CD4-positive, CD25-positive, alpha-beta regulatory T cell (primary cell): Measurements from ENCODE around the gene IMPG2. TPM values are rescaled to one million over a fixed set of nuclear protein-coding genes. Genes with fewer than 3 reads are reported as not detected.
"Not testable (repeated sequence)": the region's sequence is repeated elsewhere in the genome, so short reads cannot be mapped to it uniquely, and the experiment has no call there.

Source experiments
- ATAC-seq, 2 donors: fragments of 150-1000 bp; cut with Tn5 transposase; one replicate each; pipeline ENCODE4 v1.10.0; 2021; ENCODE audit warnings: low read depth in 2 of 2, moderate number of reproducible peaks in 2 of 2, moderate library complexity in 1 of 2
- DNase-seq, 3 donors: peaks; one replicate each; pipeline versions ENCODE4 v3.0.0 to v3.0.0-alpha.2; 2012 to 2022; ENCODE audit warnings: mixed read lengths in 1 of 3
- H3K27ac ChIP-seq: one replicate; pipeline ENCODE4 v1.7.0; 2013; ENCODE audit warnings: mild to moderate bottlenecking, low read length; ENCODE audit not compliant: insufficient read depth, poor library complexity, severe bottlenecking
- H3K27me3 ChIP-seq: one replicate; pipeline ENCODE4 v1.7.0; 2013; ENCODE audit warnings: low read length; ENCODE audit not compliant: control insufficient read depth, insufficient read depth
- H3K36me3 ChIP-seq: one replicate; pipeline ENCODE4 v1.7.0; 2013; ENCODE audit warnings: mild to moderate bottlenecking, low read length, moderate library complexity; ENCODE audit not compliant: control insufficient read depth, insufficient read depth
- H3K4me1 ChIP-seq: 2 replicates; pipeline ENCODE4 v1.7.0; 2013; ENCODE audit warnings: mild to moderate bottlenecking, low read length; ENCODE audit not compliant: insufficient read depth, control insufficient read depth, poor library complexity, severe bottlenecking
- H3K4me3 ChIP-seq: one replicate; pipeline ENCODE4 v1.7.0; 2013; ENCODE audit warnings: low read depth, mild to moderate bottlenecking, low read length, moderate library complexity
- H3K9me3 ChIP-seq, 2 experiments: 1 replicate in 1 of 2; 2 replicates in 1 of 2; pipeline ENCODE4 v1.7.0; 2013; ENCODE audit warnings: low read length in 2 of 2, mild to moderate bottlenecking in 1 of 2, moderate library complexity in 1 of 2; ENCODE audit not compliant: control insufficient read depth in 2 of 2
- H3K27ac Mint-ChIP-seq, 3 donors: one replicate each; pipeline ENCODE4 v1.8.0; 2020 to 2022; ENCODE audit warnings: mild to moderate bottlenecking in 3 of 3, mixed read lengths in 3 of 3, moderate library complexity in 2 of 3
- H3K27me3 Mint-ChIP-seq: one replicate; pipeline ENCODE4 v1.8.0; 2022; ENCODE audit warnings: mild to moderate bottlenecking, mixed read lengths
- H3K36me3 Mint-ChIP-seq: one replicate; pipeline ENCODE4 v1.8.0; 2020; ENCODE audit warnings: mixed read lengths
- H3K4me1 Mint-ChIP-seq, 4 donors: one replicate each; pipeline ENCODE4 v1.8.0; 2020 to 2022; ENCODE audit warnings: mixed read lengths in 4 of 4, mild to moderate bottlenecking in 1 of 4
- H3K4me3 Mint-ChIP-seq, 4 donors: one replicate each; pipeline ENCODE4 v1.8.0; 2020 to 2022; ENCODE audit warnings: mild to moderate bottlenecking in 4 of 4, mixed read lengths in 4 of 4, moderate library complexity in 3 of 4
- H3K9me3 Mint-ChIP-seq, 7 donors: one replicate each; pipeline ENCODE4 v1.8.0; 2020 to 2022; ENCODE audit warnings: mixed read lengths in 7 of 7, mild to moderate bottlenecking in 3 of 7, moderate library complexity in 2 of 7
- polyA plus RNA-seq, 4 donors: library from polyadenylated mRNA; unstranded; fragments of 300-500 nt; fragmentation: Illumina TruSeq; gene quantifications; one replicate each; pipeline ENCODE4 v1.2.3, GENCODE V29; 2021
- total RNA-seq: library from RNA; stranded (reverse); gene quantifications from one replicate; pipeline ENCODE4 v1.2.3, GENCODE V29; 2022

The IMPG2 gene
- total and polyA plus RNA-seq, 5 donors from 2014 or later: 0.02 to 0.35 TPM; not detected in 3

DNA sequence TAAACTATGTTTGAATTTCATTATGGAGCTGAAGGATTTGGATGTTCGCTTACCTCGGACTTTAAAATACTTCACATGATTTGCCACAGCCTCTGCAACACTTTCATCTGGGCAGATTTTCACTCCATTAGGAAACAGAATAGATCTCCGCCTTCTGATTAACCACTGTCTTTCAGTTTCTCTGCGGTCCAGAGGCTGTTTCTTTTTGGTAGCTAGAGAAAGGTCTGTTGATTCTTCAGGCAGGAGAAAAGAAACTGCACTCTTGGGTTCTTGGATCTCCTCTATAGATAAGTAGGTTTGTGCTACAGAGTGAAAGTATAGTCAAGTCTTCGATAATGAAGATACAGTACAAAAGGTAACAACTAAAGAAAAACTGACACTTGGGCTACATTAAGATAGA lies 844 bp downstream of the IMPG2 start:
- DNase-seq: no peak
- H3K4me1 ChIP-seq: no peaks in the 10 kb centered on the region
- H3K27me3 ChIP-seq: no peaks in the 10 kb centered on the region
- Mint-ChIP-seq H3K4me3 (no peak overlapping the region), H3K4me1 (peaks cover 0 to 2% (median 0%) of the 10 kb centered on the region in 4 donors), H3K36me3 (peaks cover 7% of the 10 kb centered on the region), H3K27ac (no peak overlapping the region), H3K9me3 (no peaks in the 10 kb centered on the region), H3K27me3 (no peaks in the 10 kb centered on the region)
- H3K27ac ChIP-seq: no peak overlapping the region
- no peaks in the 10 kb centered on the region for H3K9me3 ChIP-seq
- H3K4me3 ChIP-seq: no peak overlapping the region
- ATAC-seq: no peak
- H3K36me3 ChIP-seq: no peaks in the 10 kb centered on the region

DNA sequence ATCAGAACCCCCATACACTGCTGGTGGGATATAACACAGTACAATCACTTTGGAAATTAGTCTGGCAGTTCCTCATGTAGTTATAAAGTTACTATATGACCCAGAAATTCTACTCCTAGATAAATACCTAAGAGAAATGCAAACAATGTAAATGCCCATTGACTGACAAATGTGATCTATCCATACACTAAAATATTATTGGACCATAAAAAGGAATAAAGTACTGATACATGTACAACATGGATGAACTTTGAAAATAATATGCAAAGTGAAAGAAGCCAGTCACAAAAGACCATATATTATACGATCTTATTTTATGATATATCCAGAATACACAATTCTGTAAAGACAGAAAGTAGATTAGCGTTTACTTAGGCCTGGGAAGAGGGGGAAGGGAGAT lies 7.8 kb downstream of the IMPG2 start:
- Histone ChIP-seq H3K9me3 (peaks cover 11 to 19% of the 10 kb centered on the region in 2 experiments), H3K36me3 (no peaks in the 10 kb centered on the region), H3K4me3 (no peak overlapping the region), H3K4me1 (no peaks in the 10 kb centered on the region), H3K27ac (no peak overlapping the region), H3K27me3 (no peaks in the 10 kb centered on the region)
- peaks cover 0 to 20% (median 9%) of the 10 kb centered on the region in 7 donors for H3K9me3 Mint-ChIP-seq
- no peak overlapping the region for H3K27ac Mint-ChIP-seq
- H3K4me3 Mint-ChIP-seq: no peak overlapping the region
- ATAC-seq (no peak), DNase-seq (no peak)
- H3K4me1 Mint-ChIP-seq: no peaks in the 10 kb centered on the region
- H3K36me3 Mint-ChIP-seq: peaks cover 20% of the 10 kb centered on the region
- H3K27me3 Mint-ChIP-seq: no peaks in the 10 kb centered on the region

DNA sequence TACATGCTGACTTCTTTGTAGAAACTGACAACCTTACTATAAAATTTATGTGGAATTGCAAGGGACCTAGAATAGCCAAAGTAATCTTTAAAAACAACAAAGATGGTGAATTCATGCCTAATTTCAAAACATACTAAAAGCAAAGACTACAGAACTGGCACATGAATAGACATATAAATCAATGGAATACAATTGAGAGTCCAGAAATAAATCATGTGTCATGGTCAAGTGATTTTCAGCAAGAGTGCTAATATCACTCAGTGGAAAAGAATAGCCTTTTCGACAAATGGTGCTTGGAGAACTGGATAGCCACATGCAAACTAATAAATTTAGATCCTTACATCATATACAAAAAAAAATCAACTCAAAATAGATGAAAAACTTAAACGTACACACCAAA lies 8.7 kb downstream of the IMPG2 start:
- H3K9me3 Mint-ChIP-seq: peaks cover 0 to 26% (median 13%) of the 10 kb centered on the region in 7 donors
- Histone ChIP-seq H3K36me3 (no peaks in the 10 kb centered on the region), H3K9me3 (peaks cover 14 to 26% of the 10 kb centered on the region in 2 experiments), H3K27me3 (no peaks in the 10 kb centered on the region), H3K4me3 (no peak overlapping the region), H3K27ac (no peak overlapping the region), H3K4me1 (no peaks in the 10 kb centered on the region)
- no peak for ATAC-seq
- H3K27ac Mint-ChIP-seq: no peak overlapping the region
- no peak overlapping the region for H3K4me3 Mint-ChIP-seq
- H3K27me3 Mint-ChIP-seq: no peaks in the 10 kb centered on the region
- DNase-seq: no peak
- H3K36me3 Mint-ChIP-seq: peaks cover 21% of the 10 kb centered on the region
- H3K4me1 Mint-ChIP-seq: no peaks in the 10 kb centered on the region

DNA sequence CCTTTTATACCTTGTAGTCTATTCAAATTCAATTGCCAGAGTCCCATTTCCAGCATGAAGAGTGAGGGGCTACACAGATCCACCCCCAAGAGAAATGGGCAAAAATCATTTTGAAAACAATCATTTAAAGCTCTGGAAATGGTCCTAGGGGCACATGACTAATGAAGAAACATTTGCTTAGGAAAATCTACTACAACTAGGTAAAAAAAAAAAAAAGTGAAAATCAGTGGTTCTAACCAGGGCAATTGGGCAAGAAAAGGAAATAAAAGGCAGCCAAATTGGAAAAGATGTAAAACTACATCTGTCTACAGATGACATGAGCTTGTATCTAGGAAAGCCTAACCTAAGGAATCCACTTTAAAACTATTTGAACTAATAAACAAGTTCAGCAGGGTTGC lies 9.4 kb downstream of the IMPG2 start:
- no peak overlapping the region for H3K4me3 Mint-ChIP-seq

DNA sequence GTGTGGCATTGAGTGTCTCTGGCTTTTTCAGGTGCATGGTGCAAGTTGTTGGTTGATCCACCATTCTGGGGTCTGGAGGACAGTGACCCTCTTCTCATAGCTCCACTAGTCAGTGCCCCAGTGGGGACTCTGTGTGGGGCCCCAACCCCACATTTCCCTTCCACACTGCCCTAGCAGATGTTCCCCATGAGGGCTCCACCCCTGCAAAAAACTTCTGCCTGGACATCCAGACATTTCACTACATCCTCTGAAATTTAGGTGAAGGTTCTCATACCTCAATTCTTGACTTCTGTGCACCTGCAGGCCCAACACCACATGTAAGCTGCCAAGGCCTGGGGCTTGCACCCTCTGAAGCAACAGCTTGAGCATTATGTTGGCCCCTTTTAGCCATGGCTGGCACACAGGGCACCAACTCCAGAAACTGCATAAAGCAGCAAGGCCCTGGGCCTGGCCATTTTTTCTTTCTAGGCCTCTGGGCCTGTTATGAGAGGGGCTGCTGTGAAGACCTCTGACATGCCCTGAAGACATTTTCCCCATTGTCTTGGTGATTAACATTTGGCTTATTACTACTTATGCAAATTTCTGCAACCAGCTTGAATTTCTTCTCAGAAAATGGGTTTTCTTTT lies 12.1 kb downstream of the IMPG2 start:
- not testable (repeated sequence) for H3K27me3 ChIP-seq, H3K27ac Mint-ChIP-seq, ATAC-seq, H3K27ac ChIP-seq, DNase-seq, H3K4me1 ChIP-seq, H3K4me3 ChIP-seq, H3K27me3 Mint-ChIP-seq, H3K4me3 Mint-ChIP-seq, H3K36me3 ChIP-seq, H3K4me1 Mint-ChIP-seq
- peaks cover 14 to 26% of the 10 kb centered on the region in 2 experiments for H3K9me3 ChIP-seq
- H3K9me3 Mint-ChIP-seq: peaks cover 0 to 33% (median 15%) of the 10 kb centered on the region in 7 donors
- peaks cover 27% of the 10 kb centered on the region for H3K36me3 Mint-ChIP-seq

More for the DNA sequence above, 9.4 kb downstream of the IMPG2 start:
- H3K9me3 Mint-ChIP-seq: peaks cover 0 to 31% (median 14%) of the 10 kb centered on the region in 7 donors
- no peak overlapping the region for H3K27ac Mint-ChIP-seq
- Histone ChIP-seq H3K27me3 (no peaks in the 10 kb centered on the region), H3K36me3 (no peaks in the 10 kb centered on the region), H3K4me3 (no peak overlapping the region), H3K27ac (no peak overlapping the region), H3K4me1 (no peaks in the 10 kb centered on the region), H3K9me3 (peaks cover 14 to 26% of the 10 kb centered on the region in 2 experiments)
- H3K4me1 Mint-ChIP-seq: no peaks in the 10 kb centered on the region
- H3K36me3 Mint-ChIP-seq: peaks cover 27% of the 10 kb centered on the region
- no peak for DNase-seq
- ATAC-seq: no peak
- H3K27me3 Mint-ChIP-seq: no peaks in the 10 kb centered on the region

DNA sequence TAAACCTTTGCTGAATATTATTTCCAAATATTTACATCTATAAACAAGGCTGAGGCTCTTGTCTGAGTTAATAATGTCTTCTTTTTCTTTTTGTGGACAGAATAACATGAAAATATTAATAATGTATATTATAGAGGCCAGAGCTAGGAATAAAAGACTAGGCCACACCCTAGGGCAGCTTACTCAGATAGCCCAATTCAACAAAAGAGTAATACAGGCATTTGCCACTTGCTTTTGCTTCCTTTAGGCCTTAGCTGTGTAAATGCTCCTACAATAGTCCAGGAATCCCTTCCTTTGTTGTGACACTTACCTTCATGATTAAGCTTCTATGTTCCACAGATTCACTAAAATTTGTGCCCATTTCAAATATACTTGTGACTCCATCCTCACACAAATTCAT lies 16.5 kb downstream of the IMPG2 start:
- peaks cover 14% of the 10 kb centered on the region for H3K36me3 Mint-ChIP-seq
- H3K27ac Mint-ChIP-seq: no peak overlapping the region
- H3K4me3 Mint-ChIP-seq: no peak overlapping the region
- H3K4me1 ChIP-seq: no peaks in the 10 kb centered on the region
- H3K9me3 ChIP-seq: peaks cover 12 to 19% of the 10 kb centered on the region in 2 experiments
- no peaks in the 10 kb centered on the region for H3K27me3 ChIP-seq
- H3K4me3 ChIP-seq: no peak overlapping the region
- H3K36me3 ChIP-seq: no peaks in the 10 kb centered on the region
- no peak overlapping the region for H3K27ac ChIP-seq
- H3K4me1 Mint-ChIP-seq: peaks cover 0 to 6% (median 0%) of the 10 kb centered on the region in 4 donors
- ATAC-seq (no peak), DNase-seq (no peak)
- no peaks in the 10 kb centered on the region for H3K27me3 Mint-ChIP-seq
- peaks cover 2 to 30% (median 17%) of the 10 kb centered on the region in 7 donors for H3K9me3 Mint-ChIP-seq

DNA sequence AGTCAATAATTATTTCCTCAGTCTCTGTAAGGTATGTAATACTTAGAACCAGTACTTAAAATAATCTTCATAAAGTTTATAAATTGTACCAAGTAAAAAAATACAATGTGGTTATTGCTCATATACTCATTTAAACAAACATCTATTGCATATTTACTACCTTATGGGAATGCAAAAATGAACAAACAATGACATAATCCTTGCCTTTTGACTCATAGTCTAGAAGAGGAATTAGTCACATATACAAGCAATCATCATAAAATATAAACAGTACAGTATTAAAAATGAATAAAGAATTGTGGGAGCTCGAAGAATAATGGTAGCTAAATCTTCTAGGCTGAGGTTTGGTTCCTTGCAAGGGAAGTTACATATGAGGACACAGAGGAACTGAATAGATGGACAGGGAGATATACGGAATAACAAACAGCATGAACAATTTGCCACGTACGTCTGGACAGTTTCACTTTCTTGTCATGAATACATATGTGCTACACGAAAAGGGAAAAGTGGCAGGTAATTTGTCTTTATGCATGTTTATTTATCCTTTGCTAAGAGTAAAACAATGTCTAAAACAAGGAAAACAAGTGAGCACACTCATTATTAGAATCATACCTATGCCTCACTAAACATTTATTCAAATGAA lies 17.2 kb downstream of the IMPG2 start:
- H3K36me3 Mint-ChIP-seq: peaks cover 12% of the 10 kb centered on the region

DNA sequence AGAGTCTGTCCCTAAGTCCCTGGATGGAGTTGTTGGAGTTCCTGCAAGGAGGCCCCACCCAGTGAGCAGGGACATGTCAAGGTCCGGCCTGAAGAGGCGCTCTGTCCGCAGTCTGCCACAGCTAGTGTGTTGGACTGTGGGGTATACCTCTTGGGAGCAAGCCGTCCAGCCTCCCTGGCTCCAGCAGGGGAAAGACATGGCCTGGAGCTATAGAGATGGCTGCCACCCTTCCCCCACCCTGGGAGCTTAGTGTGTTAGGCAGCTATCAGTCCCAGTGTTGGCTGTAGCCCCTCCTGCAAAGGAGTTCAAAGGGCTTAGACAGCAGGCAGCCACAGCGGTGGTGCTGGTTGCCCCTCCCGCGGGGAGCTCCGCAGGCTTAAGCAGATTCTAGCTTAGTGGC lies 20.3 kb downstream of the IMPG2 start:
- Mint-ChIP-seq H3K36me3 (peaks cover 8% of the 10 kb centered on the region), H3K4me1 (peaks cover 0 to 6% (median 0%) of the 10 kb centered on the region in 4 donors), H3K27ac (no peak overlapping the region), H3K27me3 (no peaks in the 10 kb centered on the region), H3K9me3 (peaks cover 0 to 32% (median 17%) of the 10 kb centered on the region in 7 donors), H3K4me3 (no peak overlapping the region)
- DNase-seq: no peak
- no peak for ATAC-seq
- no peak overlapping the region for H3K27ac ChIP-seq
- H3K4me1 ChIP-seq: no peaks in the 10 kb centered on the region
- no peaks in the 10 kb centered on the region for H3K27me3 ChIP-seq
- peaks cover 0 to 5% of the 10 kb centered on the region in 2 experiments for H3K9me3 ChIP-seq
- no peak overlapping the region for H3K4me3 ChIP-seq
- H3K36me3 ChIP-seq: no peaks in the 10 kb centered on the region

More for the DNA sequence above, 17.2 kb downstream of the IMPG2 start:
- Histone ChIP-seq H3K9me3 (peaks cover 8 to 14% of the 10 kb centered on the region in 2 experiments), H3K27ac (no peak overlapping the region), H3K36me3 (no peaks in the 10 kb centered on the region), H3K27me3 (no peaks in the 10 kb centered on the region), H3K4me3 (no peak overlapping the region), H3K4me1 (no peaks in the 10 kb centered on the region)
- Mint-ChIP-seq H3K27ac (no peak overlapping the region), H3K27me3 (no peaks in the 10 kb centered on the region), H3K4me1 (peaks cover 0 to 6% (median 0%) of the 10 kb centered on the region in 4 donors), H3K4me3 (no peak overlapping the region), H3K9me3 (peaks cover 2 to 30% (median 17%) of the 10 kb centered on the region in 7 donors)
- DNase-seq: no peak
- ATAC-seq: no peak
